ENCODE results near the gene HOXA3.

HOXA3 gene

DNA sequence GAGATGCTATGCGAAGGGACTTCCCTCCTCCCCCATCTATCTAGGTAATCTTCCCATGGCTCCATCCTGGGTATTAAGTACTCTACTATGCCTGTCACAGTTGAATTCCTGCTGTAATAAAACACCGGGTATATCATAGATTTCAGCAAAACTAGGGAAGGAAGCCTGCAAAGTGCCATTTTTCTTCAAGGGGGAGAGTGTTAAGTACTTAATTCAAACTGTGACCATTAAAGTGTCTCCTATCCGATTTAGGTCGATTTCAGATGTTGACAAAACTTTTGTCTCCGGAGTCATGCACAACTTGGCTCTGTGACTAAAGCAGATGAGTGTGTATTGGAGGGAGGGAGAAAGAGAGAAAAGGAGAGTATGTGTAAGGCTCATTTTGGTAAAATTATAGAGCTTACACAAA lies 26.4 kb downstream of the HOXA3 start:
- DNase-seq: no peak

DNA sequence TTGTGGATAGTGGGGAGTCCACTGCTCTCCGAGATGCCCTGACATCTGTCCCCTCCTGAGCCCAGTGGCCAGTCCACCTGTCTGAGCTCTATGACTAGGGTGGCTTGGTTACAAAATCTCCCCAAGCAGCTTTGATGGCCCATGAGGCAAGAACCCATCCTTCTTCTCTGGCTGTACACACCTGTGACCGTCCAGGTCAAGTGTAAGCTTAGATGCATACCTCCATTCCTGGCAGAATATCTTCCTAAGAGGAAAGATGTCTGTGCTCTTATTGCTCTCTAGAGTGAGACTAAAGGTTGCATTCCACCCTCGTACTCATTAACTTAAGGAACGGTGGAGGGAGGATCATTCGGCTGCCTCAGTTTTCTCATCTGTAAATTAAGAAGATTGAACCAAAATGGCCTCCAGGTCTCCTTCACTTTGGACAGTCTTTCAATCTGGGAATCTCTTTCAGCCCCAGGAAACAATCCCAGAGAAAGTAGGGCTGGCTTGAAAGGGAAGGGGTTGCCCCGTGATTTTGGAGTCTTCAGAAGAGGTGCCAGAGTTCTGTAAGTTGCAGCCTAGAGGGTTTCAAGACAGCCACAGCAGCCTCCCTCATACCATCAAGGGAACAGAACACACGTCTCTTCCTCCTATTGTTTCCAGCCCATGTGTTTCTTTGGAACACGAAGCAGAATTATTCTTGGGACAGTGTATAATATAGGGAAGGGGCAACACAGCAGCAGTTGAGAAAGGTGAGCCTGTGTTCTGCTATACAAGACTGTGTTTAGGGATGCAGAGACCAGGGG lies 27.3 kb downstream of the HOXA3 start:
- no peak for DNase-seq

DNA sequence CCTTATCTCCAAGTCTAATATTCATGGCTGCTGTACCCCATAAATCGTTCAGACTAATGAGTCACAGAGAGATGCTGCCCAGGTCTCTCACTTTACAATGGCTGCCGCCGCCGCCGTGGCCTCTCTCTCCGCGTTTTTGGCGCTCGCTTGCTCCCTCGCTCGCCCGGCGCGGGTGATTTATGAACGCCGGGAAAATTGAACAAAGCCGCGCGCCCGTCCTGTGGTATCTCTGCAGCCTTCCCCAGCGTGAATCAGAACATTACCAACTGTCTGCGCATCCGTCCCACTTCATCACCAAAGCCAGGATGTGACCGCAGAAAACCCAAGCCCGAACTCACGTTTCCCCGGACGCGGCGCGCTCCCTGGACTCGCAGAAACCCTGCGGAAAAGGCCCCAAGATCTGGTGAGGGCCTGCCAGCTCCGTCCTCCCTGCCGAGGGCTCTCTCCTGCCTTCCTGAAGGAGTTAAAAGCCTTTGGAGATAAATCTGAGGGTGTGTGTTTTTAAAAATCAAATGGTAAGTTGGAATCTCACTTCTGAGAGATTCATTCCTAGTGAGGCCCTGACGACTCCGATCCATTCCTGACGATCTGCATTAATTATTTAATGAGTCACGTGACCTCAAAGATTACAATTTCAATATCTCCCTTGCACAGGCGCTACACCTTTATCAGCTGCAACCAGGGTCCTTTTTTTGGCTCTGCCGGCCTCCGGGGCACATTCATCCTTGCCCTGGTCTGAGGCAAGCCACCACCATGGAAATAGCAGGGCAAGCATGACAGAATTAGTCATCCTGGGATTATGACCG lies 28.1 kb downstream of the HOXA3 start:
- DNase-seq: no peak

- DNase-seq: no peak
Measured at GRCh38 chr7:27123477-27124053, 28.8 kb downstream of the HOXA3 start.

DNA sequence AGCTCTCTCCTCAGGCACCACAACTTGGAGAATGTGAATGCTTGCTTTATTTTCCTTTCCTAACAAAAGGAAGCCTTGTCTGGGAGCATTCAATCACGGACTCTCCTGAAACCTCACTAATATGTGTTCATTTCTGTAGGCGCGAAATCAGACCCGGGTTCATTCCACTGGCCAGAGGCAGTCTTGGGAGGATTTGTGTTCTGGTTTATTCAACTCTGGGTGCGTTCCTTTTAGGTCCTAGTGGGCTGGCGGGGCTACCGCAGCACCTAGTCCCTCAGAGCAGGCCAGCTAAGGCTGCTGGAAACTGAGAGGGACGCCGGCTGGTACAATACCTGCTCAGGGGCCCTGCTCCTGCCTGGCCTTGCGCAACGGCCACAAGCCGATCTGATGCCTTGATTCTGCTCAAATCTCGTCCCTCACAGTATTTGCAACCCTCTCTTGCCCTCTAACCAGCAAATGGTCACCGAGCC lies 29.3 kb downstream of the HOXA3 start:
- DNase-seq: no peak

DNA sequence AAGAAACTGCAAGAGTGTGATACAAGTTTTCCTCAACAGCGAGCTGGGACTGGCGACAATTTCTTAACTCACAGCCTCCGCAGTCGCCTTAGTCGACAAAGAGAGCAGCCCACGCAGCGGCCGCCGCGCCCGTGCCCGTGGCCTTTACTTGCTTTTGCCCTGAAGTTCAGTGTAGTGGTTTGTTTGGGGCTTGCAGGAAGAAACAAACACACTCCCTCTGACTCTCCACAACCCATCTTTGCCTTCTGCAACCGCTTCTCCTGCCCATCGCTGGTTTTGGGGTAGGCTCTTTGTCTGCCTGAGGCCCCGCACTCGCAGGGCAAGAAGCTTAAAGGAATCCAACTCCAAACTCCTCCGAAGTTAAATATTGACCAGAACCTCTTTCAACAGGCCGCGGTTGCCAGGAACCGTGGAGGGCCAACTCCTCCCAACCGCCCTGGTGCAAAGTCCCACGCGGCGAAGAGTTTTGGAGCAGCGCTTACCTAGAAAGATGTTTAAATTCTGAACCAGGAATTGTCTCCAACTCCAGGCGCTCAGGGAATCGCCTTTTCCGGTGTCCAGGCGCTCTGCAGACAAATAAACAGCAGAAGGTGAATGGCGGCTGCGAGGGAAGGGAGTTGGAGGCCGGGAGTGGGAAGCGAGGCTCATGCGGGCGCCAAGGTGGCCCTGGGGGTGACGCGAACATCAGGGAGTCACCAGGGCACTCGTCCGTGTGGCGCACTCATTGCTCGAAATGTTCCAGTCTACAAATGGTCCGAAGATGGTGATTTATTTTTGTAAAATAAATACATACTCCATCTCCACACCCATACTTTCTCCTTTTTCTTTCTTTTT lies 30.1 kb downstream of the HOXA3 start:
- DNase-seq: no peak

GRCh38 chr7:27121684-27122076 lies 30.7 kb downstream of the HOXA3 start:
- DNase-seq: no peak

DNA sequence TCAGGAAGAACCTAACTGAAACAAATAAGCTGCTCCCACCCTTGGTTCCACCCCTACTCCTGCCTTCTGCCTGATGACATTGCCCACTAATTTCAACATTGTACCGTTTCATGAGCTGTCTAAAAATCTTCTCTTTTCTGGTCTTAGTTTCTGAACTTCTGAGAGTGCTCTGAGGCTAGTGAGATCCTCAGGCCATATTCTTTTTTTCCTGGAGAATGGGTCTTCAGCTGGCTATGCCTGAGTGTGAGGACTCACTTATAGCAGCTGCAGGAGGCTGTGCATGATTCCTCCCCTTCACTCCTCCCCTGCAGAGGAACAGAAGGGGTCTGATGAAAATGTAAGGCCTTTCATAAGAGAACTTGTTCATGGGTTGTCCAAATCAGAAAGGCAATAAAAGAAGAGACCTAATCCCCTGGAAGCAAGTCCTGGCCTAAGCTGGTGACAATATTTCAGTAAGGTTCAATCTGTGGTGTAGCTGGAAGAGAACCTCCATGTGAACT lies 32.9 kb downstream of the HOXA3 start:
- DNase-seq: no peak

GRCh38 chr7:27118580-27118979 lies 33.8 kb downstream of the HOXA3 start:
- DNase-seq: no peak

GRCh38 chr7:27117887-27118491 lies 34.4 kb downstream of the HOXA3 start:
- DNase-seq: no peak

- DNase-seq: no peak
Measured at GRCh38 chr7:27116962-27117886, 35.2 kb downstream of the HOXA3 start.

DNA sequence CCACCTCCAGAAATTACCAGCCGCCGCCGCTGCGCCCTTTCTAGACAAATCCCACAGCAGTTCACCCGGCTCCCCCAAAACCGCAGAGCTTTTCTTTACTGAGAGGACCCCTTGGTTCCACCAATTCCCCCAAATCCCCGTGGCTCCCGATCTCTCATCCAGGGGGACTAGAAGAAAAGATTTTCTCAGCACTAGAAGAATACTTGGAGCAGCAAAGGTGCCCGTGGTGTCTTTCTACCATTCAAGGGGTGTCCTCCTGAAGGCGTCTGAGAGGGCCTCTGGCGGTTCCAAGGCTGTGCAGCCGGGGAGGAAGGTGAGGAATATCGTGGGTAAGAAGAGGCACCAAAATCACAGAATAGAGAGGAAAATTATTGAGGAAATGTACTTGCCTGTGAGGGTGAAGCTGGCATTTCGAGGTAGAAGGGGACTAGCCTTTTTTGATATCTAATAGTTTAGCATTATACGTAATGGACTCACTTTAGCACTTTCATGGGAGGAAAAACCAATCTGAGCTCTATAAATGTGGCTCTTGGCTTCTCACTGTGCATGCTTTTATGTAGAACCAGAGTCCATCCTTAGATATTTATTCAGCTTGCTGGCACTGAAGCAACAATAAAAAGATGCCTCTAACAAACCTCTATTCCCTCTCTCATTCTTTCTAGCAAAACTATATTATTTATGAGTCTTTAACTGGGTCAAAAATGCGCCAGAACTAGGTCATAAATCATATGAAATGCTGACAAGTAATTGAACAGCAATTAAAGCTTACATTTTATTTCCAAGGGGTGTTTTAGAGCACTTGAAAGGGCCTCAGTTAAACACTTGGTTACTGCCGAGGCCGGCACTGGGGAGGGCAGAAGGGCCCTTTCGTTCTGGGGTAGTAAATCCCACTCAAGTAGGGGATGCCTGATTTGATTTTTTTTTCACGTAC lies 36.1 kb downstream of the HOXA3 start:
- no peak for DNase-seq

DNA sequence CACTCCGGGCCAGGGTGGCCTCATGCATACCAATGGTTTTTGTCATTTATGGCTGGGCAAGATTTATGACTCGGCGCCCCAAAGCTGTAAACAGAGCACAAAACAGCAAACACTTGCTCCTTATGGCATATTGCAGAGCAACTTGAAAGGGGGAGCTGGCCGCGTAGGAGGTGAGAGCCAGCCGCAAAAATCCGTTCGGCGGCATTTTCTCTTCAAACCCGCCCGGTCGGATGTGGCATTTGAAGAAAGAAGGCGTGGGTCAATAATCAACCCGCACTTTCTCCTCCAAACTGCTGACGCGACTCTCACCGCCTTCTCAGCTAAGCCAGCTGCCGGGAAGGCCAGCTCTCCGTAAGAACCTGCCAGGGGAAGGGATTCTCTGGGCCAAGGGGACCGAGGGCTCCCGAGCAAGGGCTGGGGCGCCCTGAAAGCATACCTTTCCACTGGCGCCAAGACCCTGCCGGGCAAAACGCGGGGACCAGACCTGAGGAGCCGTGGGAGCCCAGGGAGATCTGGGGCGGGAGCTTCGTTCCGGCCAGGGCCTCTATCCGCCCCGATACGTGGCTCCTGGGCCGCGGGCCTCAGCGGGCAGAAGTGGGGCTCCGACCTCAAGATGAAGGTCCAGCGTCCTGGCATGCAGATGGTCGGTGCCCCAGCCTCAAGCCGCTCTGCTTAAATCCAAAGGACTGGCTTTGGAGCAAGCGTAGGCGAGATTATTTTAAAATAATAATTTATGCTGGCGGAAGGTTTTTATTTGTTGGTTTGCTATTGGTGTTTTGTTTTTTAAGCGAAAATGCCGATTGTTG lies 37.0 kb downstream of the HOXA3 start:
- no peak for DNase-seq

- DNase-seq: no peak
Measured at GRCh38 chr7:27114881-27115220, 37.5 kb downstream of the HOXA3 start.

DNA sequence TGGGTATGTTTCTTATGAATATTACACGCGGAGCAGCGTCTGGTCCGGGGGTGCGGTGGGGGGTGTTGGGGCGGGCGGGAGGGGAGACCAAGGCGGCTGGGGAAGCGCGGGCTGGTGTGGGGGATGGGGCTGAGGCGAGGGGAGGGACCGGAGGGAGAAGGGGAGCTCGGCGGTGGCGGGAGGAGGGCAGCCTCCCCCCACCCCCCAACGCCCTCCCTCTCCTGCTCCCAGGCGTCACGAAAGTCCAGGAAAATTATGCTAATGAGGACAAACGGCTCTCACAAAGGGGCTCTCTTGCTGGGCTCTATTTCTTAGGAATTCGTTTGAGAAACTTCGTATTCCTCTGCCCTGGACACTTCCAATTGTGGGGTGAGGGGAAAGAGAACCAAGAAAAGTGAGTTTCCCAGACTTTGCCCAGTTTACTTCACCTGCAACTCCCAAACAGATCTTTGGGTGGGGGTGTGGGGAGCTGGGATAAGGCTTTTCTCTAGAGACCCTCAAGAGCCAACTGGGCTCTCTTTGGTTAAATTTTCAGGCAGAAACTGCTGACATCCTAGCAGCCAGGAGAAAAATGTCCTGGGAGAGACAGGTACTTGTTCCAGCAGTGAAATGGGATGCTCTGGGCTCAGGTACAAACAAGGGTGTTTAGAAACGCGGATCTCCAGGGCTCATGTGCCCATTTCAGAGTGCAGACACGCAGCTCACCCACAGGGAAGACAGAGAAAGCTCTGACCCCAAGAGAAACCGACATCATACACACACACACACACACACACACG lies 38.2 kb downstream of the HOXA3 start:
- no peak for DNase-seq

DNA sequence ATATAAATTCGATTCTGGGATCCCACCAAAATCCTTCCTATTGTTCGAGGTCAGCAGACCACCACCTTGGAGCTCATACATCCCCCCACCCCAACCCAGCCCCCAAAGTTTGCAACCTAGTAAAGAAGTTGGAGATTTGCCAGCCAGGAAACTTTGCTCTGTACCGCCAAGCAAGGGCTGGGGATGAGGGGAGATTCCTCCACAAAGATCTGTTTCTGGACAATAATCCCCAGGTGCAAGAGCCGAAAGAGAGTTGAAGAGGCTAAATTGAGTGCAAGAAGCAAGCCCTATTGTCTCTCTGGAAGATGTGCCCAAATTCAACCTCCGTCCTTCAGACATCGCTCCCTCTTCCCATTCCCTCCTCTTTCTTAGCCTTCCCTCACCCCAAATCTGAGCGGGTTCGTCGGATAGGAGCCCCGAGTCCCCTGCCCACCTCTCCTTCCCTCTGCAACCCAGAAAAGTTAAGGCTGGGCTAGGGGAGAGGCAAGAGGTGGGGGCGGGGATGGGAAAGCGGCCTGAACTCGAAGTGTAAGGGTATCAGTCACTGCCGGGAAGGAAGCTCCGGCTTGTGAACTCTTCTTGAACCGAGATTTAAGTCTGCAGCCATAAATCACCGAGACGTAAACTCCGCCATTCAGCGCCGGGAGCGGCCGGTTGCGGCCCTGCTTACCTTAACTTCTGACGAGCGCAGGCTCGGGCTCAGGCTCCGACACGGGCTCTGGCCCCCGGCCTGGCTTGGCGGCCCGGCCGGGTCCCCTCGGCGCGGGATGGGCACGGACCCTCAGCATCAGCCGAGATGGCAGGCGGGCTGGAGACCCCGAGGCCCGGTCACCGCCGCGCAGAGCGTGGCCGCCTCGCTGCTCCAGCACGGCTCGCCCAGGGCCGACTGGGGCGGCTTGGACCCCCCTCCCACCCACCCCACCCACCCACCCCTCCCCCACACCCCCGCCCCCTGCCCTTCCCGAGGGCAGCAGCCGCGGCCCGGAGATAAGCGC lies 39.1 kb downstream of the HOXA3 start:
- no peak for DNase-seq

- no peak for DNase-seq
Measured at GRCh38 chr7:27112361-27112760, 40.0 kb downstream of the HOXA3 start.

Data from CD4-positive, alpha-beta T cell treated with Interleukin-21 for 1 hour (primary cell).